Measurements from ENCODE around the gene TOX3. TPM values are rescaled to one million over a fixed set of nuclear protein-coding genes. Genes with fewer than 3 reads are reported as not detected.

TOX3 gene
- polyA plus RNA-seq, 1 of the 3 experiments (the other 2 are of a cell fraction), result not detected

- Histone ChIP-seq H2AFZ (ENCODE audit: low read depth) (no peak overlapping the region), H4K20me1 (ENCODE audit: insufficient read depth) (no peaks in the 10 kb centered on the region), H3K4me1 (ENCODE audit: control insufficient read depth in 1 of 2, insufficient read depth in 2 of 2, low read depth in 1 of 2, low read length in 1 of 2) (no peaks in the 10 kb centered on the region), H3K9ac (no peak overlapping the region), H3K9me3 (no peaks in the 10 kb centered on the region), H3K4me3 (ENCODE audit: low read depth in 2 of 2, low read length in 1 of 2) (no peak overlapping the region), H3K27me3 (ENCODE audit: insufficient read depth) (no peaks in the 10 kb centered on the region), H3K79me2 (ENCODE audit: insufficient read depth) (no peaks in the 10 kb centered on the region), H3K4me2 (no peak overlapping the region), H3K36me3 (replicated peaks in 1 of 2; ENCODE audit: control insufficient read depth in 1 of 2, insufficient read depth in 2 of 2, low read length in 1 of 2) (no peaks in the 10 kb centered on the region), H3K9me2 (no peaks in the 10 kb centered on the region), H3K27ac (ENCODE audit: low read depth in 2 of 2, low read length in 1 of 2) (no peak overlapping the region), H3F3A (replicated peaks; ENCODE audit: insufficient read depth) (no peaks in the 10 kb centered on the region)
- DNase-seq, result no peak
- ChIA-PET POLR2A (no interaction called here), CTCF (no interaction called here)
- WGBS (ENCODE audit: low lambda C conversion rate), result 34% methylated on average over 3 of the region's 3 CpGs
- no peak for TF ChIP-seq GATA2 (CRISPR knock-in tag; IDR thresholded peaks at IDR 0.05)
These were observed 17.0 kb upstream of the TOX3 start for GRCh38 chr16:52563767-52564611.

GRCh38 chr16:52562770-52563169, 15.8 kb upstream of the TOX3 start:
- Histone ChIP-seq H3K27ac (ENCODE audit: low read depth in 2 of 2, low read length in 1 of 2) (no peak overlapping the region), H2AFZ (ENCODE audit: low read depth) (no peak overlapping the region), H3K4me2 (no peak overlapping the region), H3K79me2 (ENCODE audit: insufficient read depth) (no peaks in the 10 kb centered on the region), H3K4me1 (ENCODE audit: control insufficient read depth in 1 of 2, insufficient read depth in 2 of 2, low read depth in 1 of 2, low read length in 1 of 2) (no peaks in the 10 kb centered on the region), H3K36me3 (replicated peaks in 1 of 2; ENCODE audit: control insufficient read depth in 1 of 2, insufficient read depth in 2 of 2, low read length in 1 of 2) (no peaks in the 10 kb centered on the region), H3K9ac (no peak overlapping the region), H3F3A (replicated peaks; ENCODE audit: insufficient read depth) (no peaks in the 10 kb centered on the region), H3K4me3 (ENCODE audit: low read depth in 2 of 2, low read length in 1 of 2) (no peak overlapping the region), H4K20me1 (ENCODE audit: insufficient read depth) (no peaks in the 10 kb centered on the region), H3K27me3 (ENCODE audit: insufficient read depth) (no peaks in the 10 kb centered on the region), H3K9me3 (no peaks in the 10 kb centered on the region), H3K9me2 (no peaks in the 10 kb centered on the region)
- WGBS (ENCODE audit: low lambda C conversion rate), result 30% methylated on average over 5 of the region's 5 CpGs
- DNase-seq, result no peak
- ChIA-PET POLR2A (no interaction called here), CTCF (no interaction called here)
- TF ChIP-seq FOXJ3 (CRISPR knock-in tag; IDR thresholded peaks at IDR 0.05) (no peak), SMC3 (IDR thresholded peaks at IDR 0.05; ENCODE audit: low read depth, low read length) (no peak), ELF1 (IDR thresholded peaks at IDR 0.05) (no peak), NRF1 (IDR thresholded peaks at IDR 0.05; ENCODE audit: low read depth, low read length) (no peak), EZH2phosphoT487 (IDR thresholded peaks at IDR 0.05; ENCODE audit: borderline replicate concordance, low read depth) (no peak), MXI1 (IDR thresholded peaks at IDR 0.05; ENCODE audit: low read depth, low read length) (no peak), YY1 (IDR thresholded peaks at IDR 0.05; ENCODE audit: low read depth) (no peak), GATA2 (CRISPR knock-in tag; IDR thresholded peaks at IDR 0.05) (no peak), PBX3 (IDR thresholded peaks at IDR 0.05) (no peak), NFIC (IDR thresholded peaks at IDR 0.05; ENCODE audit: borderline replicate concordance) (no peak), GABPA (IDR thresholded peaks at IDR 0.05; ENCODE audit: low read depth) (no peak), TCF12 (IDR thresholded peaks at IDR 0.05) (no peak), POLR2AphosphoS5 (IDR thresholded peaks at IDR 0.05; ENCODE audit: low read depth, low read length) (no peak), RAD21 (IDR thresholded peaks at IDR 0.05; ENCODE audit: low read length) (no peak)
